AG09319 (cell line): ENCODE results near the gene NRG2.

ENCODE experiments used
- DNase-seq: peaks from one replicate; pipeline ENCODE4 v3.0.0-alpha.2; 2010; ENCODE audit warnings: low read depth; ENCODE audit errors: extremely low read depth
- TF ChIP-seq, protein P1 (sequence below): IDR thresholded peaks from 2 replicates; pipeline ENCODE4 v1.5.1; 2011; ENCODE audit warnings: low read depth, mild to moderate bottlenecking, inconsistent platforms, low read length, moderate library complexity

Gene NRG2

DNA sequence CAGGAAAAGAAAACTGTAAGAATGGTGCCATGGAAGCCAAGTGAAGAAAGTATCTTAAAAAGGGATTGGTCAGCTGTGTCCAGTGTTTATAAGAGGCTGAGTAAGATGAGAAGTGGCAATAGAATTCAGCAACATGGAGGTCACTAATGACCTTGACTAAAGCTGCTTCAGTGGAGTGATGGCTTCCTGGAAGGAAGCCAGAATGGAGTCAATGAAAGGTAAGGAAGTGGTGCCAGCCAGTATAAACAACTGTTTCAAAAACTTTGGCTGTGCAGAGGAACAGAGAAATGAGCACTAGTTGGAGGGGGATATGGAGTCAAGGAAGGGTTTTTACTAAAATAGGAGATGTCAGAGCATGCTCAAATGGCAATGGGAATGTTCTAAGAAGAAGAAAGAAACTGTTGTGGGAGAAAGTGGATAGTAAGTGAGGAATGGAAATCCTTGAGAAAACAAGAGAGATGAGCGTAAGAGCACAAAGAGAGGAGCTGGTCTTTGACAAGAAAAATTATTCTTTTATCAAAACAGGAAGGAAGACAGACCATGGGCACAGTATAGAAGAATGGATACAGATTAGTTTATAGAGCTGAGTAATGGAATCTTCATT lies 11.1 kb upstream of the NRG2 start:
- TF ChIP-seq, protein P1, sequence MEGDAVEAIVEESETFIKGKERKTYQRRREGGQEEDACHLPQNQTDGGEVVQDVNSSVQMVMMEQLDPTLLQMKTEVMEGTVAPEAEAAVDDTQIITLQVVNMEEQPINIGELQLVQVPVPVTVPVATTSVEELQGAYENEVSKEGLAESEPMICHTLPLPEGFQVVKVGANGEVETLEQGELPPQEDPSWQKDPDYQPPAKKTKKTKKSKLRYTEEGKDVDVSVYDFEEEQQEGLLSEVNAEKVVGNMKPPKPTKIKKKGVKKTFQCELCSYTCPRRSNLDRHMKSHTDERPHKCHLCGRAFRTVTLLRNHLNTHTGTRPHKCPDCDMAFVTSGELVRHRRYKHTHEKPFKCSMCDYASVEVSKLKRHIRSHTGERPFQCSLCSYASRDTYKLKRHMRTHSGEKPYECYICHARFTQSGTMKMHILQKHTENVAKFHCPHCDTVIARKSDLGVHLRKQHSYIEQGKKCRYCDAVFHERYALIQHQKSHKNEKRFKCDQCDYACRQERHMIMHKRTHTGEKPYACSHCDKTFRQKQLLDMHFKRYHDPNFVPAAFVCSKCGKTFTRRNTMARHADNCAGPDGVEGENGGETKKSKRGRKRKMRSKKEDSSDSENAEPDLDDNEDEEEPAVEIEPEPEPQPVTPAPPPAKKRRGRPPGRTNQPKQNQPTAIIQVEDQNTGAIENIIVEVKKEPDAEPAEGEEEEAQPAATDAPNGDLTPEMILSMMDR = no peak
- DNase-seq = no peak

DNA sequence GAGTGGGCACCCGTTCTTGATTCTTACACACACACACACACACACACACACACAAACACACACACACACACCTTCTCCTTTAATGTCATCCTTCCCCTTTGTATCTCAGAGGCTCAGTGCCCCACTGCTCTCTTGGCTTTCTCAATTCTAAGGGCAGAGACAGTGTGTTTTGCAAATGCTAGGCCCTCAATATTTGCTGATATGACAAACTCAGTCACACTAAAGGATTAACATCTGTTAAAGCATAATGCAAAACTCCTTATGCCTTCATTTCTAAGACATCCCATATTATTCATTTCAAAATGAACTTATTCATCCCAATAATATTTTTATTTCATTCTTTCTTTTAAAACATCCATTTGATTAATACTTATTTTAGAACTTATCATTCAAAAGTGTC lies 8.9 kb upstream of the NRG2 start:
- TF ChIP-seq, protein P1 = no peak
- DNase-seq = no peak

DNA sequence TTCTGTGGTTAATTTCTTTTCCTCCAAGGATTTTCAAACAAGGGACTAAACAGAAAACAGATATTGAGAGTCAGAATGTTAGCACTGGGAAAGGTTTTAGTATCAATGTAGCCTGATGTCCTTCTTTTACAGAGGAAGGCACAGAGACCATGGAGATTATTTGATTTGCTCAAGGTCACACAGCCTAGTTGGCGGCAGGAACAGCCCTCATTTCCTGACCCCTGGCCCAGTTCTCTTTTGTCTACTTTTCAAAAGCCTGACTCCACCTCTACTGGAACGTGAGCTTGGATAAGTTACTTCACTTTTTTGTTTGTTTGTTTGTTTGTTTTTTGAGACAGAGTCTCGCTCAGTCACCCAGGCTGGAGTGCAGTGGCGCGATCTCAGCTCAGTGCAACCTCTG lies 6.6 kb upstream of the NRG2 start:
- TF ChIP-seq, protein P1 = no peak
- no peak for DNase-seq

DNA sequence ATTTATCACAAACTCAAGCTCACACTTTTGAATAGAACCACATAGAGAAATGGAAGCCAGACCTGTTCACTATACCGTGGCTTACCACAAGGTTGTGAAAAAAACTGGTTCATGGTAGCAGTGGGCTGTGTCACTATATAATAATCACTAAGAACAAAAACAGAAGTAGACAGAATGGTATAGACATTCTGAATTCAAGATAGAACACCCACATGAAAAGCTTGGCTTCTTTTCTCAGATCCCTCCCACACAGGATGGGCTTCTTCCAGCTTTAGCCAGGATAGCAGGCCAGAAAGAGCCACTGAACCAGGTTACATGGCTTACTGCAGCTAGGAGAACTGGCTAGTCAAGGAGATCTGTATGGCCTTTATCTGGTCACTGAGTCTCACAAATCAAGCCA lies 6.1 kb upstream of the NRG2 start:
- TF ChIP-seq, protein P1 = no peak
- DNase-seq = no peak

DNA sequence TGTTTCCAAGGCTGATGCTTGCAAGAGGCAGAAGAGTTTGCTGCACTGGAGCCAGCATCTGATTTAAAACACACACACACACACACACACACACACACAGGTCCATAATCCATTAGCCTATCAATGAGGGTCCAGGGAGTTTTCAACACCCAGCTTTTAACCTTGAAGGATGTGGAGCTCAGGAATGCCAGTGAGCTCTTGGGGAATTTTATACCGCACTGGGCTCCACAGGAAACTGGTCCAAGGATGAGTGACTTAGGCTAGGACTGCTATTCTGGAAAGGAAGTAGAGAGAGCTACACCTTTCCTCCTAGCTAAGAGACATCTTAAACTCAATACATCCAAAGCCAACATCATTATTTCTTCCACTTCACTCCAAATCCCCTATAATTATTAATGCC lies 942 bp upstream of the NRG2 start:
- TF ChIP-seq, protein P1 = no peak
- DNase-seq = no peak

DNA sequence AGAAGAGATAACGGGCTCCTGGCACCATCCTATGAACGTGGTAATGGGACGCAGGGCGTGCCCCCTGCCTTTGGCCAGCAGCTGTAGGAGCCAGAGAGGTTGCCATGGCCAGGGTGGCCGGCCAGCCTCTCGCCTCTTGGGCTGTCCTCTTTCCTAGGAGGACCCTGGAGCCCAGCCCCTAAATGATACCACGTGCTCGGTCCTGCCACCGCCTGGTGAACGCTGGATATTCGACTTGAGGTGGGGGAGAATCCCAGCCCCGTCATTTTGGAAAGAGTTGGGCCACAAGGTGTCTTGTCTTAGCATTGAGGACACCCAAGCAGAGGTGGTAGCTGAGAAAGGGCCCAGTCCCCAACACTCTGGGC lies 391 bp upstream of the NRG2 start:
- TF ChIP-seq, protein P1 = no peak
- no peak for DNase-seq

DNA sequence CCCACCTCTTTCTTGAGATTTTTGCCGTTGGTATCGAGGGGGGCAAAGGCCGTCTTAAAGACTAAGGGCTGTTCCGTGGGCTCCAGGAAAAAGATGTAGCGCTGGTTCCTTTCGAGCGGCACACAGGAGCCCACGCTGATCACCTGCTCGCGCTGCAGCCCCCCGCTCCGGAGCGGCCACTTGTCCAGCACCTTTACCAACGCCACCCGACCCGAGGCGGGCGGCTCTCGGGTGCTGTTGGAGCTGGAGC lies 781 bp downstream of the NRG2 start:
- no peak for DNase-seq
- TF ChIP-seq, protein P1 = no peak
